Karpas-422 (cell line): ENCODE results near the gene PALD1. TPM values are rescaled to one million over a fixed set of nuclear protein-coding genes. Genes with fewer than 3 reads are reported as not detected.

Source experiments
- DNase-seq: peaks from one replicate; pipeline ENCODE4 v3.0.0-alpha.2; 2015
- H2AFZ ChIP-seq: fragments of 200-600 bp; sonication (generic); 2 replicates; pipeline ENCODE4 v1.6.1; 2014; ENCODE audit warnings: antibody characterized with exemption, low read length, mixed read lengths
- H3K27ac ChIP-seq: fragments of 200-600 bp; sonication (generic); 2 replicates; pipeline ENCODE4 v1.5.1; 2014; ENCODE audit warnings: mild to moderate bottlenecking, low read length, moderate library complexity
- H3K27me3 ChIP-seq: fragments of 200-600 bp; sonication (generic); 2 replicates; pipeline ENCODE4 v1.6.1; 2014; ENCODE audit warnings: low read length, mixed read lengths
- H3K36me3 ChIP-seq: fragments of 200-600 bp; sonication (generic); 2 replicates; pipeline ENCODE4 v1.6.1; 2014; ENCODE audit warnings: low read length, mixed read lengths; ENCODE audit not compliant: insufficient read depth
- H3K4me1 ChIP-seq: fragments of 200-600 bp; sonication (generic); 2 replicates; pipeline ENCODE4 v1.6.1; 2014; ENCODE audit warnings: mild to moderate bottlenecking, low read length, mixed read lengths
- H3K4me2 ChIP-seq: fragments of 200-600 bp; sonication (generic); 2 replicates; pipeline ENCODE4 v1.6.1; 2014; ENCODE audit warnings: low read length, low read depth, mild to moderate bottlenecking; ENCODE audit not compliant: poor library complexity, severe bottlenecking
- H3K4me3 ChIP-seq: fragments of 200-600 bp; sonication (generic); 2 replicates; pipeline ENCODE4 v1.5.1; 2014; ENCODE audit warnings: mild to moderate bottlenecking, antibody characterized with exemption, low read length, mixed read lengths
- H3K79me2 ChIP-seq: fragments of 200-600 bp; sonication (generic); 2 replicates; pipeline ENCODE4 v1.6.1; 2014; ENCODE audit warnings: mild to moderate bottlenecking, low read length, mixed read lengths
- H3K9ac ChIP-seq: fragments of 200-600 bp; sonication (generic); 2 replicates; pipeline ENCODE4 v1.6.0; 2014; ENCODE audit warnings: low read length
- H3K9me2 ChIP-seq: fragments of 200-600 bp; sonication (generic), shearing (Covaris generic); replicated peaks from 2 replicates; pipeline ENCODE4 v1.6.0; 2014; ENCODE audit warnings: mild to moderate bottlenecking, low read length, moderate library complexity; ENCODE audit not compliant: insufficient read depth
- H3K9me3 ChIP-seq: fragments of 300-700, 200-600 bp; sonication (generic); 2 replicates; pipeline ENCODE4 v1.6.1; 2014; ENCODE audit warnings: low read length, mixed read lengths
- H4K20me1 ChIP-seq: fragments of 200-600 bp; sonication (generic); 2 replicates; pipeline ENCODE4 v1.6.1; 2014; ENCODE audit warnings: mild to moderate bottlenecking, antibody characterized with exemption, low read length, low read depth; ENCODE audit not compliant: insufficient read depth
- total RNA-seq: library from RNA; depleted of rRNA; stranded (reverse); fragments of >200 nt; shearing (Covaris generic); gene quantifications from 2 replicates; pipeline ENCODE4 v1.2.3, GENCODE V29; 2014; ENCODE audit warnings: low replicate concordance

Gene PALD1
- total RNA-seq, 1 experiment from 2014 or later: 54.7 TPM

DNA sequence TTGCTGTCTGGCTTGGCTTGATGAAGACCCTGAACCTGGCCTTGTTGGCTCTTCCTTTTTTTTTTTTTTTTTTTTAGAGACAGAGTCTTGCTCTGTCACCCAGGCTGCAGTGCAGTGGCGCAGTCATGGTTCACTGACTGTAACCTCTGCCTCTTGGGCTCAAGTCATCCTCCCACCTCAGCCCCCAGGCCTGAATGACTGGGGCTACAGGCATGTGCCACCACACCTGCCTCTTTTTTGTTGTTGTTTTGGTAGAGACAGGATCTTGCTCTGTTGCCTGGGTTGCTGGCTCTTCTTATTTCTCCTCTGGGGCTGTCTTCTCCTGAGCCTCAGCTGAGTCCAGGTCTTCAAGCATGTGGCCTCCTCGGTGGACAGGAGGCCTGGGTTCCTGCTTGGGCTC, 79.3 kb downstream of the PALD1 start:
- Histone ChIP-seq H3K79me2 (0 out of 2 replicates have a peak, but pooled peaks cover 4% of the 10 kb centered on the region), H3K4me2 (no peak overlapping the region), H4K20me1 (0 out of 2 replicates have a peak, but pooled peaks cover 4% of the 10 kb centered on the region), H3K9me2 (no peaks in the 10 kb centered on the region), H2AFZ (no peak overlapping the region), H3K36me3 (peaks cover 13% of the 10 kb centered on the region), H3K4me3 (no peak overlapping the region), H3K9ac (no peak overlapping the region), H3K9me3 (no peaks in the 10 kb centered on the region), H3K27ac (no peak overlapping the region), H3K4me1 (peaks cover 16% of the 10 kb centered on the region), H3K27me3 (no peaks in the 10 kb centered on the region)
- DNase-seq: no peak

DNA sequence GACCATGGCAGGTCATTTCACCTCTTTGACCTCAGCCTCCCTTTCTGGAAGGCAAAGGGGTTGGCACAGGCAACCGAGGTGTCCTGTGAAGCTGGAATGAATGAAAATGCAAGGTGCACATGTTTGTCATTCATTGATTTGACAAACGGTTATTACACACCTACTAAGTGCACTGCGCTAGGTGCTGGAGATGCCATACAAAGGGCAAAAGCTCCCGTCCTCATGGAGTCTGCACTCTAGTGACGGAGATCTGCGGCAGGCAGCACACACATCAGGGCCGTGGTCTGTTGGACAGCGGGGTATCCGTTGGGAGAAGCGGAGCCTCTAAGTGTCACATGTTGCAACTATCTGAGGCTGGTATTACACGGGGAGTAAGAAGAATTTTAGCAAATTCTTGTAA, 79.7 kb downstream of the PALD1 start:
- no peak for DNase-seq
- 0 out of 2 replicates have a peak, but pooled peaks cover 4% of the 10 kb centered on the region for H4K20me1 ChIP-seq
- H2AFZ ChIP-seq: no peak overlapping the region
- peaks cover 16% of the 10 kb centered on the region for H3K4me1 ChIP-seq
- H3K79me2 ChIP-seq: 0 out of 2 replicates have a peak, but pooled peaks cover 4% of the 10 kb centered on the region
- no peak overlapping the region for H3K9ac ChIP-seq
- H3K4me2 ChIP-seq: no peak overlapping the region
- H3K9me3 ChIP-seq: no peaks in the 10 kb centered on the region
- H3K27me3 ChIP-seq: no peaks in the 10 kb centered on the region
- H3K27ac ChIP-seq: no peak overlapping the region
- H3K36me3 ChIP-seq: peaks cover 13% of the 10 kb centered on the region
- no peaks in the 10 kb centered on the region for H3K9me2 ChIP-seq
- H3K4me3 ChIP-seq: no peak overlapping the region

DNA sequence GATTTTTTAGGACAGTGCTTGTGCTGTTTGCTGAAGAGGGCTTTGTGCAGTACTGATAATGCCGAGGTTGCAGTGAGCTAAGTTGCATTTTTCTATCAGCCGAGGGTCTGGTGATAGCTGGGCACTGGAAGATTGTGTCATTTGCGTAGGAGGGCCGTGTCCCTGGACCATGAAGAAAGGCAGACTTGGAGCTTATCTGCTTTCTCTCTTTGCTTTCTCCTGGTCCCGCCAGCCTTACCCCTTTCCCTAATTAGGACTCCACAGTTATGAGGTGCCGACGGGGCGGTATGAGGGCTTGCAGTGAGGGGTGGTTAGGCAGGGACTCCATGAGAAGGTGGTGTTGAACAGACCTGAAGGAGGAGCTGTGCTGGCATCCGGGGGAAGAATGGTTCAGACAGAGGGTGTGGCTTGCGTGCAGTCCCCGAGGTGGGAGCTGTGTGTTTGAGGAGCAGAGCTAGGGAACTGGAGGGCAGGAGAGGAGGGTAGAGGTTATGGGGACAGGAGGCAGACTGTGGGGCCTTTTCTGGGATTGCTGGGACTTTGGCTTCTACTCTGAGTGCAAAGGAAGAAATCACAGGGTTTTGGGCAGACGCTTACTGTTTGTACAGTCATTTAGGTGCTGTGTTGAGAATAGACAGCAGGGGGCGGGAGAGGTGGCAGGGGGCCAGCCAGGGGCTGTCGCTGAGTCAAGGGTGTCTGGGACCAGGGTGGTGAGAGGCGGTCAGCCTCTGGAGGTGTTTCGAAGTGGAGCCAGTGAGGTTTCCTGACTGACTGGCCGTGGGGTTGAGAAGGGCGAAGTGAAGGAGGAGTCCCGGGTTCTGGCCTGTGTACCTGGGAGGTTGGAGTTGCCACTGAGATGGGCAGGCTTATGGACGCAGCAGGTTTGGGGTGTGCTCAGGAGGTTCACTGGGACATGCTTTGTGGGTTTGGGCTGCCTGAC, 80.6 kb downstream of the PALD1 start:
- H3K9me3 ChIP-seq: no peaks in the 10 kb centered on the region
- H3K9ac ChIP-seq: no peak overlapping the region
- H3K36me3 ChIP-seq: peaks cover 10% of the 10 kb centered on the region
- no peak overlapping the region for H2AFZ ChIP-seq
- H3K4me3 ChIP-seq: no peak overlapping the region
- no peaks in the 10 kb centered on the region for H3K9me2 ChIP-seq
- no peak overlapping the region for H3K4me2 ChIP-seq
- H3K4me1 ChIP-seq: peaks cover 16% of the 10 kb centered on the region
- no peak overlapping the region for H3K27ac ChIP-seq
- peak; percentile 74 for DNase-seq
- H3K27me3 ChIP-seq: no peaks in the 10 kb centered on the region
- 0 out of 2 replicates have a peak, but pooled peaks cover 4% of the 10 kb centered on the region for H4K20me1 ChIP-seq
- 0 out of 2 replicates have a peak, but pooled peaks cover 4% of the 10 kb centered on the region for H3K79me2 ChIP-seq

DNA sequence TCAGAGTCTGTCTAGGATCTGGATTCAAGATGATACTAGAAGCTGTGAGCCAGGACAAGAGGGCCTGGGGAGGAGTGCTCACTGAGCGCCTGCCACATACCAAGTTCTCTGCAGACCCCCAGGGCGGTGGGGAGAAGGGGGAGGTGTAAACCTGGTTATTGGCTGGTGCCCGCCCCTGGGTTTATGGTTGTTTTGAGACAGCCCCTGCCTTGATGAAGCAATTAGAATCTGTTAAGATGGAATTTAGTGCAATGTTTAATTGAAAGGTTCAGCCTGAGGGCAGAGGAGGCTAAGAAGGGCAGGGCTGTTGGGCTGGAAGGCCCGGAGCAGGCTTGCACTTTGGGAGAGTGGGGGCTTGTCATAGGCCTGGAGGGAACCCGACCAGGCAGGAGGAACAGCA, 81.3 kb downstream of the PALD1 start:
- DNase-seq: no peak
- Histone ChIP-seq H3K36me3 (peaks cover 10% of the 10 kb centered on the region), H3K79me2 (0 out of 2 replicates have a peak, but pooled peaks cover 4% of the 10 kb centered on the region), H3K4me3 (no peak overlapping the region), H3K9me3 (no peaks in the 10 kb centered on the region), H3K27me3 (no peaks in the 10 kb centered on the region), H3K27ac (no peak overlapping the region), H2AFZ (no peak overlapping the region), H4K20me1 (0 out of 2 replicates have a peak, but pooled peaks cover 4% of the 10 kb centered on the region), H3K4me2 (no peak overlapping the region), H3K9me2 (no peaks in the 10 kb centered on the region), H3K4me1 (peaks cover 16% of the 10 kb centered on the region), H3K9ac (no peak overlapping the region)

DNA sequence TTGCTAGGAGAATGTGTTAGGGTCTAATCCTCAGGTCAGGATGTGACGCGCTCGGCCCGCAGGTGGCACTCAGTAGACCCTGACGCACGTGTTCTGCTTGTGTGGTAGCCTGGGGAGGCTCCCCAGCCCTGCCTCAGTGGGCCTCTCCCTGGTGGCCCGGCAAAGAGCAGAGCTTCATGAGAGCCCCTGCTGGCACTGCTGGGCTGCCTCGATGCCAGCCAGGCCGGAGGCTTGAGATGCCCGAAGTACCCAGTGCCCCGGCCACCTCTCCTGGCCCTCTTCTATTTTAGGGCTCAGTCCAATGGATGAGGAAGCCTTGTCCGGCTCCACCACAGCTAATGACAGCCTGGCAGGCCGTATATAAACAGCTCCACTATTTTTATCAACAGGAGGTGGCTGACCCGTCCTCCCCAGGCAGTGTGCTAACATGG, 82.0 kb downstream of the PALD1 start:
- H3K27ac ChIP-seq: no peak overlapping the region
- H3K79me2 ChIP-seq: 0 out of 2 replicates have a peak, but pooled peaks cover under 1% of the 10 kb centered on the region
- H3K4me1 ChIP-seq: peaks cover 16% of the 10 kb centered on the region
- no peaks in the 10 kb centered on the region for H3K9me3 ChIP-seq
- H3K4me3 ChIP-seq: no peak overlapping the region
- peaks cover 4% of the 10 kb centered on the region for H3K36me3 ChIP-seq
- no peak overlapping the region for H3K9ac ChIP-seq
- no peak overlapping the region for H2AFZ ChIP-seq
- H3K27me3 ChIP-seq: no peaks in the 10 kb centered on the region
- H3K4me2 ChIP-seq: no peak overlapping the region
- no peak for DNase-seq
- H4K20me1 ChIP-seq: no peaks in the 10 kb centered on the region
- H3K9me2 ChIP-seq: no peaks in the 10 kb centered on the region

DNA sequence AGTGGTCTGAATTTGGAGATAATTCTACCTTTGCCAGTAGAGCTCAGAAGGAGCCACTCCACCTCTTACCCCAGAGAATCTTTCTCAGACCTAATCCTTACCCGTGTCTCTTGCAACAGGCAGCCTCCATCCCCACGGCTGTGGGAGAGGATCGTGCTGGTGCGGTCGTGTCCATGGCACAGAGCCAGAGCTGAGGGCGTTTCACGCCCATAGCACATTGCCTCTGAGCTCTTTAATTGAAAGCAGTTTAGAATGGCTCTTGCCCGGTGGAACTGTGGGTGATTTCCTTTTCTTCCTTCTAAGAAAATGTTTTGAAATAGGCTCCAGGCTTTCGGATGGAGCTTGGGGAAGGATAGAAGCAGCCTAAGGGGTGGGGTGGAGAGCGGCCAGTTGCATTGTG, 82.5 kb downstream of the PALD1 start:
- Histone ChIP-seq H3K27me3 (no peaks in the 10 kb centered on the region), H3K9me3 (no peaks in the 10 kb centered on the region), H3K4me1 (peaks cover 16% of the 10 kb centered on the region), H3K4me2 (no peak overlapping the region), H3K4me3 (no peak overlapping the region), H3K79me2 (no peaks in the 10 kb centered on the region), H2AFZ (no peak overlapping the region), H3K27ac (no peak overlapping the region), H3K36me3 (peaks cover 4% of the 10 kb centered on the region; the same call in 1 of the 2 replicates), H3K9ac (no peak overlapping the region), H3K9me2 (no peaks in the 10 kb centered on the region), H4K20me1 (no peaks in the 10 kb centered on the region)
- DNase-seq: no peak

DNA sequence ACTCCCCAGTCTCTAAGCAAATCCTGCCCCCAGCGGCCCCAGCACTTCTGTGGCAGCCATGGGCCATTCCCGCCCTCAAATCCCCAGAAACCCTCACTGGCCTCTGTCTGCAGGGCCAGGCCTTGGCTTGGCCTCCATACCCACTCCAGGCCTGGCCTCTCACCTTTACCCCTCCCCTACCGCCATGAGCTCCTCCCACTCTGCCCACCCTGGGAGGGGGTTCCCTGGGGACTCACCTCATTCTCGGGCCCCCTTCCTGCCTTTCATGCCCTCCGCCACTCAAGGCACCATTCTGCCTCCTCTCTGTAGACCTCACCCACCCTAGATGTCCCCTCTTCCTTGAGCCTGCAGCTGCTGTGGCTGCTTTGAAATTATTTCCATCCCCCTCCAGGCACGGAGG, 83.0 kb downstream of the PALD1 start:
- Histone ChIP-seq H3K4me3 (no peak overlapping the region), H3K4me1 (peaks cover 16% of the 10 kb centered on the region), H3K27ac (no peak overlapping the region), H3K27me3 (no peaks in the 10 kb centered on the region), H4K20me1 (no peaks in the 10 kb centered on the region), H3K9ac (no peak overlapping the region), H2AFZ (no peak overlapping the region), H3K36me3 (peaks cover 4% of the 10 kb centered on the region; the same call in 1 of the 2 replicates), H3K79me2 (no peaks in the 10 kb centered on the region), H3K9me3 (no peaks in the 10 kb centered on the region), H3K4me2 (no peak overlapping the region), H3K9me2 (no peaks in the 10 kb centered on the region)
- DNase-seq: no peak

DNA sequence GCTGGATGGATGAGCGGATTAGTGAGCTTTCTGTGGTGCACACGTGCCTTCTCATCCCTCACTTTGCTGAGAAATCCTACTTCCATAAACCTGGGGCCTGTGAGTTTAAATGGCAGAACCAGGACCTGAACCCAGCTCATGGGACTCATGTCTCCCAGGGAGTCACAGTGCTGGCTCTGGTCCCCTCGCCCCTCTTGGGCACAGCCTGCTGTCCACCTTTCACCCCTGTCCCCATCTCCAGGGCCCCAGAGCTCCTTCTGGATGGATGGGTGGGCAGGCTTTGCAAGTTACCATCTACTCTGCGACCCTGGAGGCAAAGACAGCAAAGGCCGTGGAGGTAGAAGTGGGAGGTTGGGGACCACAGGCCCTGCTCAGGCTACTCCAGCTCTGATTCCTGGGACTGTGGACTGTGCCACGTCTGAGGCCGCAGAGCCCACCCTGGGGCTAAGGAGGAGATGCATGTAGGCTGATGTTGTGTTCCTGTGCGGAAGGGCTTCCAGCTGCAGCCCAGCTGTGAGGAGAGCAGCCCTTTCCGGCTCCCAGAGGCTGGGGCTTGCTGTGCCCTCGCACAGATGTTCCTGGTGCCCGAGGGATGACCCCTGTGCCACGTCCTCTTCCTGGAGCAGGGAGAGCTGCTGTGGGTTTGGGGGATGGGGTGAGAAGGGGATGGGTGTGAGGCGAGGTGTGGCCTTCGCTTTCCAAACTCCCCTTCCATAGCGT, 83.6 kb downstream of the PALD1 start:
- Histone ChIP-seq H3K9me3 (no peaks in the 10 kb centered on the region), H3K4me2 (no peak overlapping the region), H3K9ac (no peak overlapping the region), H3K36me3 (peaks cover under 1% of the 10 kb centered on the region; the same call in 1 of the 2 replicates), H2AFZ (no peak overlapping the region), H3K4me1 (peaks cover 12% of the 10 kb centered on the region), H4K20me1 (no peaks in the 10 kb centered on the region), H3K79me2 (no peaks in the 10 kb centered on the region), H3K4me3 (no peak overlapping the region), H3K27me3 (no peaks in the 10 kb centered on the region), H3K27ac (no peak overlapping the region), H3K9me2 (no peaks in the 10 kb centered on the region)
- DNase-seq: no peak
